ENCODE data around the gene NOL4L.

NOL4L gene

GRCh38 chr20:32411955-32412706 lies 173.0 kb downstream of the NOL4L start:
- peak in 1 of 5 experiments; percentile 39 for DNase-seq

DNA sequence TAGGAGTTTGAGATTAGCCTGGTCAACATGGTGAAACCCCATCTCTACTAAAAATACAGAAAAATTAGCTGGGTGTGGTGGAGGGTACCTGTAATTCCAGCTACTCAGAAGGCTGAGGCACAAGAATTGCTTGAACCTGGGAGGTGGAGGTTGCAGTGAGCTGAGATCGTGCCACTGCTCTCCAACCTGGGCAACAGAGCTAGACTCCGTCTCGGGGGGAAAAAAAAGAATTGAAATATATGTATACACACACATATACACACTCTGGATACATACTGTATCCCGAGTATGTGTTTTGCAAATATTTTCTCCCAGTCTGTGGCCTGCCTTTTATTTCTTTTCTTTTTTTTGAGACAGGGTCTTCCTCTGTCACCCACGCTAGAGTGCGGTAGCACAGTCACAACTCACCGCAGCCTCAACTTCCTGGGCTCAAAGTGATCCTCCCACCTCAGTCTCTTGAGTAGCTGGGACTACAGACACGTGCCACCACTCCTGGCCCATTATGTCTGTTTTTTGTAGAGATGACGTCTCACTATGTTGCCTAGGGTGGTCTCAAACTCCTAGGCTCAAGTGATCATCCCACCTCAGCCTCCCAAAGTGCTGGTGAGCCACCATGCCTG lies 177.9 kb downstream of the NOL4L start:
- DNase-seq = peak; percentile 16 to 81 (median 60)

DNA sequence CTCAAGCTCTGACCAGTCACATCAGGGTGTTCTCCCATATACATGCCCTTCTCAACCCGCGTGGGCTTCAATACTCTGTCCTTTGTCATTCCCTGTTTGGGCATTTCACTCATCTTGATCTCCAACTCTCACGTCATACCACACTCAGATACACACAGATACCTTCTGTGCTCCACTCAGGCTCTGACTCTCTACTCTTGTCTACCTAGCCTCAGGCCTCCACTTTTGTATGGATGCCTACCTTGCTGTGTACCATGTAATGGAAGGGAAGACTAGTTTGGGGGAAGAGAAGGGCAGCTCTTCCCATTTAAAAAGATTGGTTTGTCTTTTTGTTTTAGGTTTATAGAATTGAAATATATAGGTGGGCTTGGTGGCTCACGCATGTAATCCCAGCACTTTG lies 178.4 kb downstream of the NOL4L start:
- no peak for DNase-seq

DNA sequence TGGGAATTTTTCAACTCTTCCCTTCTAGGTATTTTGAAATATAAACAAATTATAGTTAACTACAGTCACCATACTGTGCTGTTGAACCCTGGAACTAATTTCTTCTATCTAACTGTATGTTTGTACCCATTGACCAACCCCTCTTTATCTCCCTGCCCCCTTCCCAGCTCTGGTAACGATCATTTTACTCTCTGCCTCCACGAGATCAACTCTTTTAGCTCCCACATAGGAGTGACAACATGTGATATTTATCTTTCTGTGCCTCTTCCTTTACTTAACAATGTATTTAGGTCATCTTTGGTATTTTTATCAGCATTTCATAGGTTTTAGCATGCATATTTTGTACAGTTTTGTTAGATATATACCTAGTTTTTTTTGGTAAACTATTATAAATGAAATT lies 181.1 kb downstream of the NOL4L start:
- no peak for DNase-seq

- no peak for DNase-seq
These were observed 184.7 kb downstream of the NOL4L start for GRCh38 chr20:32400476-32400875.

DNA sequence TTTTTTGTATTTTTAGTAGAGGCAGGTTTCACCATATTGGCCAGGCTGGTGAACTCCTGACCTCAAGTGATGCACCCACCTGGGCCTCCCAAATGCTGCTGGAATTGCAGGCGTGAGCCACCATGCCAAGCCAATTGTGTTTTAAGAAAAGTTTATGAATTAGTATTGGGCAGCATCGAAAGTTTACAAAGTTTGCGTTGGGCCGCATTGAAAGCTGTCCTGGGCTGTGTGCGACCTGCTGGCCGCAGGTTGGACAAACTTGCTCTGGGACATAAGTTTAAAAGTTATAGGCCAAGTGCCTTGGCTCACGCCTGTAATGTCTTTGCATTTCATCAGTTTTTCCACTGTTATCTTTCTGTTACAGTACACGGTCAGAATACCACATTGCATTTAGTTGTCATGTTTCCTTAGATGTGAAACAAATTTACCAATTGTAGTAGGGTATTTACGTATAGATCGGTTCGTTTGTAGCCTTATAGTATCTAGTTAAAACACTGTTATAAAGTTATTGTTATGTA lies 187.5 kb downstream of the NOL4L start:
- DNase-seq = no peak

DNA sequence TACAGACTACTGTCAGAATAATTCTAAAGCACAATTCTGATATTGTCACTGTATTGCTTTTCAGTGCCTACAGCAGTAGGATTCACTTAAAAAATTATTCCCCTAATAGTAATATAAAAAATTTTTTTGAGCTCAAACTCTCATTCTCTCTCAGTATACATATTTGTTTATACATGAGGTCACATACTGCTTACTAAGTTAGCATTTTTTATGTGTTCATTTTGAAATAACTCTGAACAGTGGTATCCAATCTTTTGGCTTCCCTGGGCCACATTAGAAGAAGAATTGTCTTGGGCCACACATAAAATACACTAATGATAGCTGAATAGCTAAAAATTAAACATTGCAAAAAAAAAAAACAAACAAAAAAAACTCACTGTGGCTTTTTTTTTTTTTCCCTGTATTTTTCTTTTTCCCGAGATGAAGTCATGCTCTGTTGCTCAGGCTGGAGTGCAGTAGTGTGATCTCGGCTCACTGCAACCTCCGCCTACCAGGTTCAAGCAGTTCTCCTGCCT lies 188.4 kb downstream of the NOL4L start:
- no peak for DNase-seq

GRCh38 chr20:32395066-32395465 lies 190.1 kb downstream of the NOL4L start:
- no peak for DNase-seq
